SU-DHL-6 (cell line): ENCODE results near the gene THEM5.

ENCODE experiments used
- EZH2phosphoT487 ChIP-seq: fragments of 200-600 bp; sonication (generic), shearing (Covaris generic); conservative IDR thresholded peaks from 2 replicates; pipeline ENCODE4 v1.6.1; 2018; ENCODE audit warnings: mild to moderate bottlenecking, antibody characterized with exemption, low read length, moderate library complexity, mixed read lengths
- TF ChIP-seq, protein P1 (sequence below): fragments of 200-600 bp; sonication (generic); IDR thresholded peaks from one replicate; pipeline ENCODE4 v1.5.1; 2017; ENCODE audit warnings: antibody characterized with exemption, mild to moderate bottlenecking, low read length, moderate library complexity; ENCODE audit not compliant: insufficient read depth, poor library complexity, severe bottlenecking

DNA sequence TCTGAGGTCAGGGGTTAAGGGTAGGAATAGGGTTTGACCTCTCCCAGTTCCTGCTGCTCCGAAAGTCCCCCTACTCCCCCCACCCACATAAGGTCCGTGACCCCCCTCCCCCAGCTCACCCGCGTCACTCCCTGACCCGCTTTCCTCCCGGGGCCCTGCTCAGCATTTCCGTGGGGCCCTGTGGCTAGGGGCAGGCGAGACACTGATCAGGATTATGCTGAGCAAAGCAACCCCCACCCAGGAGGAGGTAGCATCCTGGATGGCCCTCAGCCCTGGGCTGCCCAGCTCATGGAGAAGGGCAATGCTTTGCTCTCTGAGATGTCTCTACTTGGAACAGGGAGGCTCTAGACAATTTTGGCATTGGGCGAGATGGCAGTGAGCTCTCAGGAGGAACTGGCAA is 25.7 kb downstream of the THEM5 start:
- no peak for TF ChIP-seq EZH2phosphoT487
- TF ChIP-seq, protein P1, sequence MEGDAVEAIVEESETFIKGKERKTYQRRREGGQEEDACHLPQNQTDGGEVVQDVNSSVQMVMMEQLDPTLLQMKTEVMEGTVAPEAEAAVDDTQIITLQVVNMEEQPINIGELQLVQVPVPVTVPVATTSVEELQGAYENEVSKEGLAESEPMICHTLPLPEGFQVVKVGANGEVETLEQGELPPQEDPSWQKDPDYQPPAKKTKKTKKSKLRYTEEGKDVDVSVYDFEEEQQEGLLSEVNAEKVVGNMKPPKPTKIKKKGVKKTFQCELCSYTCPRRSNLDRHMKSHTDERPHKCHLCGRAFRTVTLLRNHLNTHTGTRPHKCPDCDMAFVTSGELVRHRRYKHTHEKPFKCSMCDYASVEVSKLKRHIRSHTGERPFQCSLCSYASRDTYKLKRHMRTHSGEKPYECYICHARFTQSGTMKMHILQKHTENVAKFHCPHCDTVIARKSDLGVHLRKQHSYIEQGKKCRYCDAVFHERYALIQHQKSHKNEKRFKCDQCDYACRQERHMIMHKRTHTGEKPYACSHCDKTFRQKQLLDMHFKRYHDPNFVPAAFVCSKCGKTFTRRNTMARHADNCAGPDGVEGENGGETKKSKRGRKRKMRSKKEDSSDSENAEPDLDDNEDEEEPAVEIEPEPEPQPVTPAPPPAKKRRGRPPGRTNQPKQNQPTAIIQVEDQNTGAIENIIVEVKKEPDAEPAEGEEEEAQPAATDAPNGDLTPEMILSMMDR = no peak
